HepG2 (cell line): ENCODE results near the gene FRMD3.

Source experiments
- CTCF ChIP-seq: sonication (generic); formaldehyde crosslinking; IDR thresholded peaks from 2 replicates; pipeline ENCODE4 v1.5.0; 2020; ENCODE audit warnings: mild to moderate bottlenecking, missing genetic modification reagents, moderate library complexity
- FOXM1 ChIP-seq: sonication (generic); formaldehyde crosslinking; IDR thresholded peaks from 2 replicates; pipeline ENCODE4 v1.5.0; 2020; ENCODE audit warnings: missing genetic modification reagents
- GABPA ChIP-seq, 2 experiments: IDR thresholded peaks; 2 replicates each; pipeline ENCODE4 v1.6.1; 2011 to 2016; ENCODE audit warnings: low read depth in 2 of 2, low read length in 1 of 2, missing biosample characterization in 1 of 2, missing genetic modification characterization in 1 of 2
- NR2C2 ChIP-seq: sonication (generic); formaldehyde crosslinking; IDR thresholded peaks from 2 replicates; pipeline ENCODE4 v1.4.0; 2020; ENCODE audit warnings: missing genetic modification reagents, mild to moderate bottlenecking, moderate library complexity, borderline replicate concordance
- PLRG1 ChIP-seq: fragments of 450-650 bp; conservative IDR thresholded peaks from 2 replicates; pipeline ENCODE4 v1.6.1; 2016
- RELA ChIP-seq: sonication (generic); formaldehyde crosslinking; IDR thresholded peaks from 2 replicates; pipeline ENCODE4 v1.4.0; 2020; ENCODE audit warnings: missing genetic modification reagents
- ZBTB14 ChIP-seq: sonication (generic); formaldehyde crosslinking; IDR thresholded peaks from 2 replicates; pipeline ENCODE4 v1.4.0; 2020; ENCODE audit warnings: missing genetic modification reagents
- ZKSCAN1 ChIP-seq: fragments of 150-350 bp; IDR thresholded peaks from 2 replicates; pipeline ENCODE4 v1.6.1; 2014; ENCODE audit warnings: low read length
- ZNF274 ChIP-seq: sonication (generic); formaldehyde crosslinking; IDR thresholded peaks from 2 replicates; pipeline ENCODE4 v1.5.1; 2020; ENCODE audit warnings: mild to moderate bottlenecking, missing genetic modification reagents

GRCh38 chr9:83538890-83539238, 663 bp upstream of the FRMD3 start:
- TF ChIP-seq PLRG1 (no peak), GABPA (IDR thresholded peaks at IDR 0.05; ENCODE audit: low read depth, low read length) (no peak), GABPA (CRISPR knock-in tag; IDR thresholded peaks at IDR 0.05; ENCODE audit: low read depth) (no peak), NR2C2 (no peak), FOXM1 (no peak), ZNF274 (no peak), RELA (CRISPR knock-in tag) (no peak), CTCF (no peak), ZKSCAN1 (no peak), ZBTB14 (CRISPR knock-in tag) (no peak)
